Measurements from ENCODE around the gene MORC4.

DNA sequence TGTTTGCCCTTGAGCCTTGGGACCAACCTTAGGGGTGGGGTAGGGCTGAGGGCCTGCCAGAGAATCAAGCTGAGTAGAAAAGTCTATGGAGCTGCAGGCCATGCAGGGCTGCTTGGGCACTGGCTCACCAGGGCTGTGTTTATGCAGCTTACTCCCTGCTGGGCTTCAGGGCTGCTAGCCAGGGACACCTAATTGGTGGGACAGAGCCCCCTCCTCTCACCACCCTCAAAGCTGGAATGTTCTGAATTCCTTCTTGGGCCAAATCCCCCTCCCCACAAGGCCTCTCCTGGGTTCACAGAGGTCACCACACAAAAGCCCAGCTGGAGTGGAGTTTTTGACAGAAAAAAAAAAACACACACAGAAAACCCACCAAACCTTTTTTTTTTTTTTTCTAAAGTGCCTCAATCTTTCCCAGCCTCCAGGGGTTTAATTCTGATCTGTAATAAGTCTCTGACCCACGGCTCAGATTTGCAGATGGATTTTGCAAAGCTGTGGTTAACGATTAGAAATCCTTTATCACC is 80.0 kb downstream of the MORC4 start, which contains the start of gene CLDN2:
- TF ChIP-seq POLR2A (IDR thresholded peaks at IDR 0.05) (no peak), POLR2AphosphoS5 (IDR thresholded peaks at IDR 0.05) (no peak)
- TF ChIP-seq, protein P1, sequence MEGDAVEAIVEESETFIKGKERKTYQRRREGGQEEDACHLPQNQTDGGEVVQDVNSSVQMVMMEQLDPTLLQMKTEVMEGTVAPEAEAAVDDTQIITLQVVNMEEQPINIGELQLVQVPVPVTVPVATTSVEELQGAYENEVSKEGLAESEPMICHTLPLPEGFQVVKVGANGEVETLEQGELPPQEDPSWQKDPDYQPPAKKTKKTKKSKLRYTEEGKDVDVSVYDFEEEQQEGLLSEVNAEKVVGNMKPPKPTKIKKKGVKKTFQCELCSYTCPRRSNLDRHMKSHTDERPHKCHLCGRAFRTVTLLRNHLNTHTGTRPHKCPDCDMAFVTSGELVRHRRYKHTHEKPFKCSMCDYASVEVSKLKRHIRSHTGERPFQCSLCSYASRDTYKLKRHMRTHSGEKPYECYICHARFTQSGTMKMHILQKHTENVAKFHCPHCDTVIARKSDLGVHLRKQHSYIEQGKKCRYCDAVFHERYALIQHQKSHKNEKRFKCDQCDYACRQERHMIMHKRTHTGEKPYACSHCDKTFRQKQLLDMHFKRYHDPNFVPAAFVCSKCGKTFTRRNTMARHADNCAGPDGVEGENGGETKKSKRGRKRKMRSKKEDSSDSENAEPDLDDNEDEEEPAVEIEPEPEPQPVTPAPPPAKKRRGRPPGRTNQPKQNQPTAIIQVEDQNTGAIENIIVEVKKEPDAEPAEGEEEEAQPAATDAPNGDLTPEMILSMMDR (IDR thresholded peaks at IDR 0.05) = no peak
